Suprapubic skin (tissue), 3 donors: Measurements from ENCODE around the gene TAF6L.

Experiments
- EP300 ChIP-seq: sonication (generic); formaldehyde crosslinking; IDR thresholded peaks from one replicate; pipeline ENCODE4 v1.6.1; 2017; ENCODE audit warnings: antibody characterized with exemption
- TF ChIP-seq, protein P1 (sequence below), 2 donors: fragments of 200-600 bp in 1 of 2; fragments of 450-650 bp in 1 of 2; sonication (generic) in 1 of 2; IDR thresholded peaks; one replicate each; pipeline ENCODE4 v1.5.1; 2016 to 2019; ENCODE audit warnings: antibody characterized with exemption in 2 of 2, mild to moderate bottlenecking in 1 of 2, moderate library complexity in 1 of 2

- TF ChIP-seq, protein P1, sequence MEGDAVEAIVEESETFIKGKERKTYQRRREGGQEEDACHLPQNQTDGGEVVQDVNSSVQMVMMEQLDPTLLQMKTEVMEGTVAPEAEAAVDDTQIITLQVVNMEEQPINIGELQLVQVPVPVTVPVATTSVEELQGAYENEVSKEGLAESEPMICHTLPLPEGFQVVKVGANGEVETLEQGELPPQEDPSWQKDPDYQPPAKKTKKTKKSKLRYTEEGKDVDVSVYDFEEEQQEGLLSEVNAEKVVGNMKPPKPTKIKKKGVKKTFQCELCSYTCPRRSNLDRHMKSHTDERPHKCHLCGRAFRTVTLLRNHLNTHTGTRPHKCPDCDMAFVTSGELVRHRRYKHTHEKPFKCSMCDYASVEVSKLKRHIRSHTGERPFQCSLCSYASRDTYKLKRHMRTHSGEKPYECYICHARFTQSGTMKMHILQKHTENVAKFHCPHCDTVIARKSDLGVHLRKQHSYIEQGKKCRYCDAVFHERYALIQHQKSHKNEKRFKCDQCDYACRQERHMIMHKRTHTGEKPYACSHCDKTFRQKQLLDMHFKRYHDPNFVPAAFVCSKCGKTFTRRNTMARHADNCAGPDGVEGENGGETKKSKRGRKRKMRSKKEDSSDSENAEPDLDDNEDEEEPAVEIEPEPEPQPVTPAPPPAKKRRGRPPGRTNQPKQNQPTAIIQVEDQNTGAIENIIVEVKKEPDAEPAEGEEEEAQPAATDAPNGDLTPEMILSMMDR (IDR thresholded peaks at IDR 0.05) = no peak
- TF ChIP-seq EP300 = no peak
These were observed 52.5 kb downstream of the TAF6L start for GRCh38 chr11:62823677-62824076.
